Measurements from ENCODE around the gene SUSD5. TPM values are rescaled to one million over a fixed set of nuclear protein-coding genes. Genes with fewer than 3 reads are reported as not detected.

Gene SUSD5
- total and polyA plus RNA-seq, 2 experiments from 2014 or later = 2.3 to 2.4 TPM

- H3K4me1 ChIP-seq (ENCODE audit: insufficient read depth) = no peaks in the 10 kb centered on the region
- H3K4me3 ChIP-seq = no peak overlapping the region
- H3K79me2 ChIP-seq = no peaks in the 10 kb centered on the region
- WGBS (ENCODE audit: low lambda C conversion rate, missing lambda C conversion rate) = 48% methylated on average over 6 of the region's 6 CpGs
- H3K9me3 ChIP-seq (ENCODE audit: low read depth) = no peaks in the 10 kb centered on the region
- no peak for TF ChIP-seq CTCF (IDR thresholded peaks at IDR 0.05; ENCODE audit: poor library complexity)
- no peak for TF ChIP-seq EZH2phosphoT487 (IDR thresholded peaks at IDR 0.05; ENCODE audit: low read depth, severe bottlenecking, unreplicated experiment)
- no peak for TF ChIP-seq EZH2 (IDR thresholded peaks at IDR 0.05; ENCODE audit: borderline replicate concordance)
- H3K9me2 ChIP-seq (replicated peaks; ENCODE audit: insufficient read depth) = no peaks in the 10 kb centered on the region
- no peak overlapping the region for H3K27ac ChIP-seq
- H3K36me3 ChIP-seq (replicated peaks; ENCODE audit: insufficient read depth, low read depth) = no peaks in the 10 kb centered on the region
- no peak overlapping the region for H2AFZ ChIP-seq
- H3K27me3 ChIP-seq = no peaks in the 10 kb centered on the region
- H3K4me2 ChIP-seq = peak overlapping the region; percentile 23
- no peaks in the 10 kb centered on the region for H4K20me1 ChIP-seq (ENCODE audit: insufficient read depth, poor library complexity, severe bottlenecking)
- DNase-seq (ENCODE audit: low spot score) = peak; percentile 48
Measured at GRCh38 chr3:33202711-33203457, 15.7 kb downstream of the SUSD5 start.

GRCh38 chr3:33201195-33201594 lies 17.4 kb downstream of the SUSD5 start:
- no peaks in the 10 kb centered on the region for H4K20me1 ChIP-seq (ENCODE audit: insufficient read depth, poor library complexity, severe bottlenecking)
- TF ChIP-seq EZH2 (IDR thresholded peaks at IDR 0.05; ENCODE audit: borderline replicate concordance) (no peak), CTCF (IDR thresholded peaks at IDR 0.05; ENCODE audit: poor library complexity) (no peak), EZH2phosphoT487 (IDR thresholded peaks at IDR 0.05; ENCODE audit: low read depth, severe bottlenecking, unreplicated experiment) (no peak)
- H3K4me3 ChIP-seq = no peak overlapping the region
- H3K9me3 ChIP-seq (ENCODE audit: low read depth) = no peaks in the 10 kb centered on the region
- H3K36me3 ChIP-seq (replicated peaks; ENCODE audit: insufficient read depth, low read depth) = no peaks in the 10 kb centered on the region
- H3K27ac ChIP-seq = no peak overlapping the region
- H3K9me2 ChIP-seq (replicated peaks; ENCODE audit: insufficient read depth) = no peaks in the 10 kb centered on the region
- H3K4me2 ChIP-seq = no peak overlapping the region
- H3K27me3 ChIP-seq = no peaks in the 10 kb centered on the region
- no peaks in the 10 kb centered on the region for H3K79me2 ChIP-seq
- no peaks in the 10 kb centered on the region for H3K4me1 ChIP-seq (ENCODE audit: insufficient read depth)
- H2AFZ ChIP-seq = no peak overlapping the region
- WGBS (ENCODE audit: low lambda C conversion rate, missing lambda C conversion rate) = 94% methylated on average over 3 of the region's 3 CpGs
- no peak for DNase-seq (ENCODE audit: low spot score)

- no peaks in the 10 kb centered on the region for H3K36me3 ChIP-seq (replicated peaks; ENCODE audit: insufficient read depth, low read depth)
Measured at GRCh38 chr3:33196538-33196937, 22.1 kb downstream of the SUSD5 start.

More at GRCh38 chr3:33196538-33196937, 22.1 kb downstream of the SUSD5 start:
- TF ChIP-seq EZH2 (IDR thresholded peaks at IDR 0.05; ENCODE audit: borderline replicate concordance) (no peak), EZH2phosphoT487 (IDR thresholded peaks at IDR 0.05; ENCODE audit: low read depth, severe bottlenecking, unreplicated experiment) (no peak), CTCF (IDR thresholded peaks at IDR 0.05; ENCODE audit: poor library complexity) (no peak)
- H3K27me3 ChIP-seq = no peaks in the 10 kb centered on the region
- H3K4me3 ChIP-seq = no peak overlapping the region
- no peak overlapping the region for H3K27ac ChIP-seq
- H3K9me3 ChIP-seq (ENCODE audit: low read depth) = no peaks in the 10 kb centered on the region
- H4K20me1 ChIP-seq (ENCODE audit: insufficient read depth, poor library complexity, severe bottlenecking) = no peaks in the 10 kb centered on the region
- no peaks in the 10 kb centered on the region for H3K79me2 ChIP-seq
- H2AFZ ChIP-seq = no peak overlapping the region
- WGBS (ENCODE audit: low lambda C conversion rate, missing lambda C conversion rate) = 54% methylated on average over 3 of the region's 3 CpGs
- no peaks in the 10 kb centered on the region for H3K4me1 ChIP-seq (ENCODE audit: insufficient read depth)
- H3K9me2 ChIP-seq (replicated peaks; ENCODE audit: insufficient read depth) = no peaks in the 10 kb centered on the region
- DNase-seq (ENCODE audit: low spot score) = peak; percentile 10
- H3K4me2 ChIP-seq = no peak overlapping the region
